Osteoblast (primary cell): ENCODE measurements around the gene SMIM43. TPM values are rescaled to one million over a fixed set of nuclear protein-coding genes. Genes with fewer than 3 reads are reported as not detected.

ENCODE experiments used
- DNase-seq: peaks from one replicate; pipeline ENCODE4 v3.0.0; 2011; ENCODE audit warnings: low spot score, mixed read lengths; ENCODE audit not compliant: insufficient read length; ENCODE audit errors: missing footprints
- H2AFZ ChIP-seq: 2 replicates; pipeline ENCODE4 v1.6.0; 2011; ENCODE audit warnings: mild to moderate bottlenecking, low read length
- H3K27ac ChIP-seq: 2 replicates; pipeline ENCODE4 v1.5.1; 2011; ENCODE audit warnings: mild to moderate bottlenecking, low read depth, low read length, moderate library complexity
- H3K27me3 ChIP-seq: 2 replicates; pipeline ENCODE4 v1.6.0; 2012; ENCODE audit warnings: mild to moderate bottlenecking, control low read depth, inconsistent platforms, low read length, moderate library complexity; ENCODE audit not compliant: insufficient read depth
- H3K36me3 ChIP-seq: 2 replicates; pipeline ENCODE4 v1.5.1; 2011; ENCODE audit warnings: mild to moderate bottlenecking, low read length, control low read depth, moderate library complexity; ENCODE audit not compliant: insufficient read depth
- H3K4me1 ChIP-seq: 2 replicates; pipeline ENCODE4 v1.5.1; 2011; ENCODE audit warnings: mild to moderate bottlenecking, low read length, control low read depth, moderate library complexity; ENCODE audit not compliant: insufficient read depth
- H3K4me2 ChIP-seq: 2 replicates; pipeline ENCODE4 v1.6.0; 2011; ENCODE audit warnings: mild to moderate bottlenecking, low read length; ENCODE audit not compliant: insufficient read depth
- H3K4me3 ChIP-seq: fragments of 200-600 bp; sonication (generic); 3 replicates; pipeline ENCODE4 v1.5.1; 2012; ENCODE audit warnings: mild to moderate bottlenecking, low read length, inconsistent platforms; ENCODE audit not compliant: insufficient read depth
- H3K79me2 ChIP-seq: 2 replicates; pipeline ENCODE4 v1.6.0; 2012; ENCODE audit warnings: mild to moderate bottlenecking, low read length, control low read depth, inconsistent platforms; ENCODE audit not compliant: insufficient read depth
- H3K9me3 ChIP-seq: 2 replicates; pipeline ENCODE4 v1.5.1; 2011; ENCODE audit warnings: low read depth, low read length, control low read depth
- H4K20me1 ChIP-seq: 2 replicates; pipeline ENCODE4 v1.6.0; 2012; ENCODE audit warnings: mild to moderate bottlenecking, low read length, control low read depth; ENCODE audit not compliant: insufficient read depth
- CTCF ChIP-seq: IDR thresholded peaks from 2 replicates; pipeline ENCODE4 v1.5.1; 2011; ENCODE audit warnings: mild to moderate bottlenecking, low read depth, low read length, moderate library complexity; ENCODE audit errors: extremely low read depth
- total RNA-seq: library from RNA; depleted of rRNA; stranded (reverse); fragments of >200 nt; gene quantifications from 2 replicates; pipeline ENCODE4 v1.2.3, GENCODE V29; 2012

SMIM43 gene
- total RNA-seq = 0.72 and 1.8 TPM in 2 replicates

GRCh38 chr4:121764702-121765367 is at the start of gene SMIM43:
SMIM43 (minus strand) TSS chr4:121765164; CDS start chr4:121765105, 59 bp downstream.
- Histone ChIP-seq H3K36me3 (no peaks in the 10 kb centered on the region), H2AFZ (peak within 1 kb of the TSS; percentile 84), H3K4me3 (peak within 1 kb of the TSS; percentile 75), H3K79me2 (no peaks in the 10 kb centered on the region), H3K4me1 (no peaks in the 10 kb centered on the region), H3K9me3 (no peaks in the 10 kb centered on the region), H3K4me2 (peak within 1 kb of the TSS; percentile 89), H4K20me1 (no peaks in the 10 kb centered on the region), H3K27ac (no peak within 1 kb of the TSS), H3K27me3 (no peaks in the 10 kb centered on the region)
- TF ChIP-seq CTCF = no peak
- peak; percentile 83 for DNase-seq

- H3K4me2 ChIP-seq = no peak overlapping the region
- peaks cover 7% of the 10 kb centered on the region for H3K4me1 ChIP-seq
- DNase-seq = peak; percentile 57
- H3K27me3 ChIP-seq = no peaks in the 10 kb centered on the region
- H3K4me3 ChIP-seq = no peak overlapping the region
- no peak overlapping the region for H3K27ac ChIP-seq
- H3K79me2 ChIP-seq = peaks cover 20% of the 10 kb centered on the region
- no peak for TF ChIP-seq CTCF
- H2AFZ ChIP-seq = no peak overlapping the region
- no peaks in the 10 kb centered on the region for H3K9me3 ChIP-seq
- H4K20me1 ChIP-seq = no peaks in the 10 kb centered on the region
- H3K36me3 ChIP-seq = peaks cover 75% of the 10 kb centered on the region
Measured at GRCh38 chr4:121814756-121815155, 49.8 kb upstream of the SMIM43 start.

- TF ChIP-seq CTCF = no peak
- Histone ChIP-seq H4K20me1 (no peaks in the 10 kb centered on the region), H3K4me1 (no peaks in the 10 kb centered on the region), H3K27me3 (no peaks in the 10 kb centered on the region), H3K9me3 (no peaks in the 10 kb centered on the region), H3K27ac (no peak overlapping the region), H3K4me3 (no peak overlapping the region), H3K36me3 (peaks cover 78% of the 10 kb centered on the region), H3K79me2 (peaks cover 3% of the 10 kb centered on the region), H2AFZ (no peak overlapping the region), H3K4me2 (no peak overlapping the region)
- DNase-seq = no peak
Measured at GRCh38 chr4:121811122-121811521, 46.2 kb upstream of the SMIM43 start.

- TF ChIP-seq CTCF = no peak
- Histone ChIP-seq H3K4me3 (no peak overlapping the region), H3K79me2 (peaks cover 30% of the 10 kb centered on the region), H3K4me1 (peaks cover 9% of the 10 kb centered on the region), H3K27me3 (no peaks in the 10 kb centered on the region), H4K20me1 (no peaks in the 10 kb centered on the region), H3K27ac (no peak overlapping the region), H3K36me3 (peaks cover 79% of the 10 kb centered on the region), H3K4me2 (no peak overlapping the region), H2AFZ (no peak overlapping the region), H3K9me3 (no peaks in the 10 kb centered on the region)
- DNase-seq = no peak
Measured at GRCh38 chr4:121806411-121806810, 41.4 kb upstream of the SMIM43 start.
